Adrenal gland (tissue), 5 donors: Measurements from ENCODE around the gene KIRREL1.

ENCODE experiments used
- CTCF ChIP-seq, 6 experiments: fragments of 450-650 bp in 4 of 6; fragments of 200-600 bp in 2 of 6; sonication (generic) in 1 of 6; IDR thresholded peaks; 1 replicate in 5 of 6; 2 replicates in 1 of 6; pipeline versions ENCODE4 v1.5.1 to v1.8.0; 2016 to 2021; ENCODE audit warnings: antibody characterized with exemption in 6 of 6, mild to moderate bottlenecking in 2 of 6, moderate library complexity in 1 of 6
- POLR2A ChIP-seq, 2 donors: fragments of 450-650 bp; IDR thresholded peaks; one replicate each; pipeline ENCODE4 v1.6.1; 2017; ENCODE audit warnings: antibody characterized with exemption in 2 of 2, mild to moderate bottlenecking in 2 of 2, moderate library complexity in 1 of 2
- donor health status: DM: no; HTN: no; CAD: no.

GRCh38 chr1:158011714-158012113, 18.3 kb downstream of the KIRREL1 start:
- TF ChIP-seq CTCF (IDR thresholded peaks at IDR 0.05) (no peak), POLR2A (IDR thresholded peaks at IDR 0.05) (no peak)
